ENCODE data around the gene CROCC.

DNA sequence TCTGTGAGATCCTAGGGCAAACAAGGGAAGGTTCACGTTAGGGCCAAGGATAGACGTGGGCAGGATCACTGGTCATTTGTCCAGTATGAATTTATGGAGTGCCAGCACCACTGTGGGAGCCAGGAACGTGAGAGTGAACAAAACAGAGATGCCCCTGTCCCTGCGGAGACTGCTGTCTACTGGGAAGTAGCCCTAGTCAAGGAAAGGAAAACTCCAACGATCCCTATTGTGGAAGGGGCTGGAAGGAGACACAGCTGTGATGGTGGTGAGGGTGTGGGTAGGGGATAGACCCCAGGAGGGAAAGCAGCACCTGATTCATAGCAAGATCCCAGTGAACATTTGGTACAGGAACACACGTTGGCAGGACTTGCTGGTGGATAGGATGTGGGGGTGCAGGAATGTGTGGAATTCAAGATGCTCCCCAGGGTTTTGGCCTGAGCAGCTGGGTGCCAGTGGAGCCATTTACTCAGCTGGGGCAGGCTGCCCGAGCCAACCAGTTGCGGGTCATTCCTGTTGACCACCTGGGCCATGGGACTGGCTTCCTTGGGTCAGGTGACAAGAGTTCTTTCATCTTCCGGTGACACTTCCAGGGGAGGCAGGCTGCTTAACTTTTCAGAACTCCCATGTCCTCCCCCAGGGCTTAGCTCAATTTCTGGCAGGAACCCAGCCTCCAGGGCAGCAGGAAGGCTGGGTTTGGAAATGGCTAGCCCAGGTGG lies 91.2 kb downstream of the CROCC start:
- TF ChIP-seq, protein P1, sequence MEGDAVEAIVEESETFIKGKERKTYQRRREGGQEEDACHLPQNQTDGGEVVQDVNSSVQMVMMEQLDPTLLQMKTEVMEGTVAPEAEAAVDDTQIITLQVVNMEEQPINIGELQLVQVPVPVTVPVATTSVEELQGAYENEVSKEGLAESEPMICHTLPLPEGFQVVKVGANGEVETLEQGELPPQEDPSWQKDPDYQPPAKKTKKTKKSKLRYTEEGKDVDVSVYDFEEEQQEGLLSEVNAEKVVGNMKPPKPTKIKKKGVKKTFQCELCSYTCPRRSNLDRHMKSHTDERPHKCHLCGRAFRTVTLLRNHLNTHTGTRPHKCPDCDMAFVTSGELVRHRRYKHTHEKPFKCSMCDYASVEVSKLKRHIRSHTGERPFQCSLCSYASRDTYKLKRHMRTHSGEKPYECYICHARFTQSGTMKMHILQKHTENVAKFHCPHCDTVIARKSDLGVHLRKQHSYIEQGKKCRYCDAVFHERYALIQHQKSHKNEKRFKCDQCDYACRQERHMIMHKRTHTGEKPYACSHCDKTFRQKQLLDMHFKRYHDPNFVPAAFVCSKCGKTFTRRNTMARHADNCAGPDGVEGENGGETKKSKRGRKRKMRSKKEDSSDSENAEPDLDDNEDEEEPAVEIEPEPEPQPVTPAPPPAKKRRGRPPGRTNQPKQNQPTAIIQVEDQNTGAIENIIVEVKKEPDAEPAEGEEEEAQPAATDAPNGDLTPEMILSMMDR (IDR thresholded peaks at IDR 0.05) = no peak
- TF ChIP-seq POLR2A (IDR thresholded peaks at IDR 0.05) = no peak

Data from uterus (tissue), 2 donors.